GM10266 (cell line): Measurements from ENCODE around the gene TSFM.
A peak's percentile ranks its signal among the peaks of the same experiment; 100 is the strongest.

Source experiments
- DNase-seq: peaks from one replicate; pipeline ENCODE4 v3.0.0; 2012; ENCODE audit errors: extremely low spot score
- TF ChIP-seq, protein P1 (sequence below): IDR thresholded peaks from 2 replicates; pipeline ENCODE4 v1.5.1; 2012; ENCODE audit warnings: mild to moderate bottlenecking, low read depth; ENCODE audit not compliant: control insufficient read depth, insufficient read depth; ENCODE audit errors: missing control alignments

Gene TSFM

DNA sequence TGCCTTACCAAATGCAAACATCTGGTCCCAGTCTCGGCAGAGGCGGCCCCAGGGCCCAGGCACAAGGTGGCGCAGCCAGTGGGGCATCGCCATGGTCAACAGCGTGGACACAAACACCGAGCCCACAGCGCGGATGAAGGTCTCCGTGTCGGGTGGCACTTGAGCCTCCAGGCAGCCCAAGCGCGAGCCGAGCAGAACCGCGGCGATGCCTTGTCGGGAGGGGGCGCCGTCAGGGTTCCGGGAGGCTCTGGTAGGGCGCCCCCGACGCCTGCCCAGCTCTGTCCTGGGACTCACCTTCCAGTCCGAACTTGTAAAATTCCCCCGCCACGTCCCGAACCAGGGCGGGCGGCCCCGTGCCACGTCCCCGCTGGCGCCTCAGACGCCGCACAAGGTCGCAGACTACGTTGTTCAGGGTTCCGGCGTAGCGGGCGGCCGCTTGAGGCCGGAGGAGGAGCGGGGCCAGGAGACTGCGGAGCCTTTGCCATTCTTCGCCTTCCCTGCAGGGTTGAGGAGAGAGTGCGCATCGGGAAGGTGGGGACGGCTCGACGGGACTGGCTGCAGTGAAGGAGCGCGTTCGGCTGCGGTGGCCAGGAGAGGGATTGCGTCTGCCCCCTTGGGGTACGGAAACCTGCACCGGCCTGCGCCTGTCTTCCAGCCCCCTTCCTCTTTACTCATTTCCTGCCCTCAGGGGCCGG is 17.4 kb upstream of the TSFM start:
- no peak for DNase-seq
- TF ChIP-seq, protein P1, sequence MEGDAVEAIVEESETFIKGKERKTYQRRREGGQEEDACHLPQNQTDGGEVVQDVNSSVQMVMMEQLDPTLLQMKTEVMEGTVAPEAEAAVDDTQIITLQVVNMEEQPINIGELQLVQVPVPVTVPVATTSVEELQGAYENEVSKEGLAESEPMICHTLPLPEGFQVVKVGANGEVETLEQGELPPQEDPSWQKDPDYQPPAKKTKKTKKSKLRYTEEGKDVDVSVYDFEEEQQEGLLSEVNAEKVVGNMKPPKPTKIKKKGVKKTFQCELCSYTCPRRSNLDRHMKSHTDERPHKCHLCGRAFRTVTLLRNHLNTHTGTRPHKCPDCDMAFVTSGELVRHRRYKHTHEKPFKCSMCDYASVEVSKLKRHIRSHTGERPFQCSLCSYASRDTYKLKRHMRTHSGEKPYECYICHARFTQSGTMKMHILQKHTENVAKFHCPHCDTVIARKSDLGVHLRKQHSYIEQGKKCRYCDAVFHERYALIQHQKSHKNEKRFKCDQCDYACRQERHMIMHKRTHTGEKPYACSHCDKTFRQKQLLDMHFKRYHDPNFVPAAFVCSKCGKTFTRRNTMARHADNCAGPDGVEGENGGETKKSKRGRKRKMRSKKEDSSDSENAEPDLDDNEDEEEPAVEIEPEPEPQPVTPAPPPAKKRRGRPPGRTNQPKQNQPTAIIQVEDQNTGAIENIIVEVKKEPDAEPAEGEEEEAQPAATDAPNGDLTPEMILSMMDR, result peak; percentile 65

DNA sequence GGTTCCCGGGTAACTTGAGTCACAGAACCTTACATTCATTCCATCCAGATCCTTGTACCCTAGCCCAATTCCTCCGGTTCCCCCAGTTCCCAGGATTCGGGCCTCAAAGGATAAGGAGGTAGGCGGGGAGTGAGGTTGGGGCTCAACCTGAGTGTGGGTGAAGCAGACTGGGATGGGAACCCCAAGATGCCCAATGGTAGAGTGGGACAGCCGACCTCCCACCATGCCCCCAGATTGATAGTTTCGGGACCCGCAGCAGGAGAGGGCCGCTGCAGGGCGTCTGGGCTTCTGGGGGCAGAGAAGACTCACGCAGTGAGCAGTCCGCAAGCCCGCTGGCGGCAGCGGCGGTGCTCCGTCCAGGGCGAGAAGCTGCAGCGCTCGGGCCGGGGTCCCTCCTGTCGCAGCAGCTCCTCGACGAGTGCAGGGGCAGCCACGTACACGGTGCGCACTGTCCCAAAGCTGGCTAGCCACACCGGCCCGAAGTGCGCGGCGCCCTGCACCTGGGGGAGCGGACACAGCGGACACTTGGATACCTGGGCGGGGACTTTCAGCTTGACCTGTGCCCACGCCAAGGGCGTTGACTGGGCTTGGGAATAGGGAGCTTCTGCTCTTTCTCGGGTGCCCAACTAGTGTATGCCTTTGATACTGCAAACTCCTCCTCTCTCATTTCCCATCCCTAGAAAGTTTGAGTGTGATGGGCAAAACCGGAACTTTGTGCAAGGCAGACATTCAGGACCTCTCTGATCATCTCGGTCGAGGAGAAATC is 16.7 kb upstream of the TSFM start:
- no peak for DNase-seq
- TF ChIP-seq, protein P1, result no peak

DNA sequence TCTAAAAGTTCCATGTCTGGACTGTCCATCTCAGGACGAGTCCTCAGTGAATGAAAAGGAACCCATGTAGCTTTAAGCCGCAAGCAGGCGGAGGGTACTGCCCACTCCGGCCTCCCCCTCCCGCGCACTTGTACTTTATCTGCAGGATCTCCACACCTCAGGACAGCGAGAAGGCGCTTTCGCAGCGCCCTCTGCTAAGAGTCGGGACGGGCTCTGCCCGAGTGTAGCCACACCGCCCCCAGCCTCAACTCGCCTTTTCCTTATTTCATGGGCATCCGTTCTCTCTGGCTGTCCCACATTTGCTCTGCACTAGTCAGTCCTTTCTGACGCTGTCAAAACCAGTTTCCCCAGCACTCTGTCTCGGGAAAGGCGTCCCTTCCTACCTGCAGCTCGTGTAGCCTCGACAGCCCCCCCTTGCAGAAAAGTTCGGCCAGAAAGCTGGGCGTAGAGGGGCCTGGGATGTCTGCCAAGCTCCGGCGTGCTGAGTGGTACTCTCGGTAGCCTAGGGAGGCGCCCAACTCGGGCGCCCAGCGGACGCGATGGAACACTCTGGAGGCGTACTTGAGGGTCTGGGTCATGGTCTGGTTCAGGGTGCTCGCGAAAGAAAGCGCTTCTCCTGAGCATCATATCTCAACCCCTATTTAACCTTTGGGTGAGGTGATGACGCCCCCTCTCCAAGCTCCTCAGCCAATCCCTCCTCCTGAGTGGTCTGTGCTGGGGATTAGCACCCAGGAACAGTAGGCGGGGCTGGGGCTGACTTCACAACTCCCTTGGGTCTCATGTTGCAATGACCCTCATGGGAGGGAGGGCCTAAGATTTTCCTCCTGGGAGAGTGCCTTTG is 15.9 kb upstream of the TSFM start, which contains the start of gene CYP27B1:
CYP27B1 (minus strand) TSS at position 615 of the 841 bp plus-strand sequence; CDS start at position 578, 37 bp downstream.
- TF ChIP-seq, protein P1, result no peak
- no peak for DNase-seq

DNA sequence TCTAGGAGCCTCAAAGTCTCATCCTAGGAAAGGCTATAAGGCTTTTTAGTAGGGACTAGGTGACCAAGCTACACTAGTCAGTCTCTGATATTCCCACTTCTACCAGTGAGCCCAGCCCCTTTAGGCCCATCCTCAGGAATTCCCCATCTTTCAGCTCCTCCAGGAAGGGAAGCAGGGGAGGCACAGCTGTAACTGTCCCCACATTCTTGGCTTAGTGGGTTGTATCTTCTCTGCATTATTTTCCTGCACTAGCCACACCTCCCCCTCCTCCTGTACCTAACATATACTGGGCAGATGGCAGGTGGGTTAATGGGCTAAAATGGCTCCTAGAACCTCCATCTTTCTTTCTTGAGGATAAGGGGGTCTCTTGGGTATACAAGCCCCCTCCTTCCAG is 15.3 kb upstream of the TSFM start:
- TF ChIP-seq, protein P1, result no peak
- no peak for DNase-seq

DNA sequence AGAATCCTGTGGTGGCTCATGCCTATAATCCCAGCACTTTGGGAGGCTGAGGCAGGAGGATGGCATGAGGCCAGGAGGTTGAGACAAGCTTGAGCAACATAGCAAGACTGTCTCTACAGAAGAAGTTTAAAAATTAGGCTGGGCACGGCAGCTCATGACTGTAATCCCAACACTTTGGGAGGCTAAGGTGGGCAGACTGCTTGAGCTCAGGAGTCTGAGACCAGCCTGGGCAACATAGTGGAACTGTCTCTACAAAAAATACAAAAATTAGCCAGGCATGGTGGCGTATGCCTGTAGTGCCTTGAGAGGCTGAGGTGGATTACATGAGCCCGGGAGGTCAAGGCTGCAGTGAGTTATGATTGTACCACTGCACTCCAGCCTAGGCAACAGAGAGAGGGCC is 14.7 kb upstream of the TSFM start:
- TF ChIP-seq, protein P1, result no peak
- no peak for DNase-seq

DNA sequence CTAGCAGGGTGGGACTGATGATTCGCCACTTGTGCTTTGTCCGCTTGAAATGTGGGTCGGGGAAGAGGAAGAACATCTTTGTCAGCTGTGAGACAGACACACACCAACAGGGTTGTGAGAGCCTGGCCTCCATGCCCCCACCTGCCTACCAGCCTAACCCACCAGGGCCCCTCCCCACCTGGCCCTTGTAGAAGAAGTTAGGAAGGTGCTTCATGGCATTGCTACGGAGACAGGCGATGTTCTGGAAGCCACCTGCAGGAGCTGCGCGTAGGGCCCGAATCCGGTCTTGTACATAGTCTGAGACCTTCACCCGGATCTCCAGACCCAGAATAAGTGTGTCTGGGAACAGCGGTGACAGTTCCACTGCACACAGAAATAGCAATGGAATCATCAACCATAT is 13.0 kb upstream of the TSFM start:
- no peak for DNase-seq
- TF ChIP-seq, protein P1, result no peak
